AG09319 (cell line): ENCODE data around the gene MRPL12.

Source experiments
- DNase-seq: peaks from one replicate; pipeline ENCODE4 v3.0.0-alpha.2; 2010; ENCODE audit warnings: low read depth; ENCODE audit errors: extremely low read depth
- TF ChIP-seq, protein P1 (sequence below): IDR thresholded peaks from 2 replicates; pipeline ENCODE4 v1.5.1; 2011; ENCODE audit warnings: low read depth, mild to moderate bottlenecking, inconsistent platforms, low read length, moderate library complexity

The MRPL12 gene

DNA sequence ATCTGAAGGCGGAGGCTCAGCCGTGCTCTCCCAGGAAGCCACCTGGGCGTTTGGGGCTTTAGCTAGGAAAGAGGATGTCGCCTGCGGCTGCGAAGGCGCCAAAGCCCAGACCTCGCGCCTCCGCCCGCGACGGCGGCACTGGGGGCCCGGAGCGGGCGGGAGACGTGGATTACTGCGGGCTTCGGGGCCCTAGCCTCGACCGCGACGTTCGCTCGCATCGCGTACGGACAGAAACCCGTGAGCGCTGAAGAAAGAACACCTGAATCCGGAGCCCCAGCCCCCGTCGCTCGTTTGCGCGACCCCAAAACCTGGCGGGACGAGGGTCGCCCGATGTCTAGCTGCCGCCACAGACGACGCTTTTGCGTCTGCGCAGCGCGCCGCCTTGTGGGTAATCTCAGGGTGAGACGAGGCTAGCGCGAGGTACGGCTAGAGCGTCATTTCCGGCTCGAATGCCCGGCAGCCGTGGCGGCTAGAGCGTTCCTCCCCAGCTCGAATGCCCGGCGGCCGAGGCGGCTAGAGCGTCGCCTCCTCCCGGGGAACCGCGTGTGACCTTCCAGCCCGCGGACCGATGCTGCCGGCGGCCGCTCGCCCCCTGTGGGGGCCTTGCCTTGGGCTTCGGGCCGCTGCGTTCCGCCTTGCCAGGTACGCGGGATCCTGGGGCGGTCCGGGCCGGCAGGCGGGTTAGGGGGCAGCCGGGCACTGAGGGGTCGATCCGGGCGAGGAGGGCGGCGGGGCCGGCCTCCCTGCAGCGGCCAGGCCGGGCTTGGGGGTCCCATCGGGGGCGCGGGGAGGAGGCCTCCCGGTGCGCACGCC is at the start of gene MRPL12:
MRPL12 (plus strand) TSS at position 434 of the 813 bp plus-strand sequence; CDS start at position 569, 135 bp downstream.
- TF ChIP-seq, protein P1, sequence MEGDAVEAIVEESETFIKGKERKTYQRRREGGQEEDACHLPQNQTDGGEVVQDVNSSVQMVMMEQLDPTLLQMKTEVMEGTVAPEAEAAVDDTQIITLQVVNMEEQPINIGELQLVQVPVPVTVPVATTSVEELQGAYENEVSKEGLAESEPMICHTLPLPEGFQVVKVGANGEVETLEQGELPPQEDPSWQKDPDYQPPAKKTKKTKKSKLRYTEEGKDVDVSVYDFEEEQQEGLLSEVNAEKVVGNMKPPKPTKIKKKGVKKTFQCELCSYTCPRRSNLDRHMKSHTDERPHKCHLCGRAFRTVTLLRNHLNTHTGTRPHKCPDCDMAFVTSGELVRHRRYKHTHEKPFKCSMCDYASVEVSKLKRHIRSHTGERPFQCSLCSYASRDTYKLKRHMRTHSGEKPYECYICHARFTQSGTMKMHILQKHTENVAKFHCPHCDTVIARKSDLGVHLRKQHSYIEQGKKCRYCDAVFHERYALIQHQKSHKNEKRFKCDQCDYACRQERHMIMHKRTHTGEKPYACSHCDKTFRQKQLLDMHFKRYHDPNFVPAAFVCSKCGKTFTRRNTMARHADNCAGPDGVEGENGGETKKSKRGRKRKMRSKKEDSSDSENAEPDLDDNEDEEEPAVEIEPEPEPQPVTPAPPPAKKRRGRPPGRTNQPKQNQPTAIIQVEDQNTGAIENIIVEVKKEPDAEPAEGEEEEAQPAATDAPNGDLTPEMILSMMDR, result no peak
- peak; percentile 73 for DNase-seq

DNA sequence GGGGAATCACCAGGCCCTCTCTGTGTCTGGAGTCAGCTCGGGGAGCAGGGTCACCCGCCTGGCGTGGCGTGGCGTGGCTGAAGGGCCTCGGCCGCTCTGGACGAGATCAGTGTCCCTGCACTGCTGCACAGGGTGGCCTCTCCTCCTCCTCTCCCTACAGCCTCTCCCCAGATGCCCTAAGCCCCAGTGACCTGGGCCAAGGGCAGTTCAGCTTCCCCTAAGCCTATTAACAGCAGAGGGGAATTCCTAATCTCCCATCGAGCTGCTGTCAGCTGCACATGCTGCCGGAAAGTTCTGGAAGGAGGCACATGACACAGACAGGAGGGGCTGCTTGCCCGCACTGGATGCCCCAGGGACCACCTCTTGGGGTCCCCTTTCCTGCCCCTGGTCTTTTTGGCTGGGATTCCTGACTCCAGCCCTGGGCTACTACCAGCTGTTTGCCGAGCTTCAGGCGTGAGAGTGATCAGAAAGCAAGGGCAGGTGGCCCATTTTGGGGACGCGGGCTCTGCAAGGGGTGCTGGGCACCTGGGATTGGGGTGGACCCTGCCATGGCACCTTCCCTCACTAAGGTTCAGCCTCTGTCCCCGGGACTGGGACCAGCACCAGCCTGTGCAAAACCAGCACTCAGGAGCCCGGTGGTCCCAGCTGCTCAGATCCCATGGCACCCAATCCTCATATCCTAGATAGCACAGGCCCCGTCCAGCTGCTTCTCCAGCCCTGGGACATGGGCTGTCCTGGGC is 47.6 kb upstream of the MRPL12 start:
- TF ChIP-seq, protein P1, result no peak
- DNase-seq, result no peak

DNA sequence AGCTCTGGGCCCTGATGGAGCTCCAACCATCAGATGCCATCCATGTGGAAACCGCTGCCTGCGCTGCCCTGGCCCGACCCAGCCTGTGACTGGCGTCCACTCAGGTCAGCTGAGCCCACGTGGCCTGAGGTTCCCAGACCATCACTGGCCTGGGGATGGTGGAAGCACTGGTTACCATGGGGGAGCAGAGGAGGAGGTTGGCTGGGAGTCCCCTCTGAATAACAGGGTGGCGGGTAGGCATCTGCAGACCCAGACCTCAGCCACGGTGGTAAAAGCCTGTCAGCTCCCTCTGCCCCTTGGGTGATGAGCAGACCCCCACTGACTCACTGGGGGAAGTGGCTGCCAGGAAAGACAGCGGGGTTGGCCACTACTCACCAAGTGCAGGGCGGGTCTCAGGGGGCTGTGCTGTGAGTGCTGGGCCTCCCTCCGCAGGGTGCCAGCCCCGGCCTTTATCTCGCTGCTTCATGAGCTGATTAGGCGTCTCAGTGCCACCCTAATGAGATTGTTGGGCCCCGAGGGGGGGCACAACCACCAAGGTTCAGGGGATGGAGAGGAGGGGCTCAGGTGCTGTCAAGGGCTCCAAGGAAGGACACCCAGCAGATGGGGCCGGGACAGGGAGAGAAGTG is 46.9 kb upstream of the MRPL12 start, which contains the start of gene PDE6G:
PDE6G (minus strand) TSS at position 425 of the 626 bp plus-strand sequence. CDS start 3,237 bp downstream, outside the sequence.
- no peak for DNase-seq
- TF ChIP-seq, protein P1, result no peak

DNA sequence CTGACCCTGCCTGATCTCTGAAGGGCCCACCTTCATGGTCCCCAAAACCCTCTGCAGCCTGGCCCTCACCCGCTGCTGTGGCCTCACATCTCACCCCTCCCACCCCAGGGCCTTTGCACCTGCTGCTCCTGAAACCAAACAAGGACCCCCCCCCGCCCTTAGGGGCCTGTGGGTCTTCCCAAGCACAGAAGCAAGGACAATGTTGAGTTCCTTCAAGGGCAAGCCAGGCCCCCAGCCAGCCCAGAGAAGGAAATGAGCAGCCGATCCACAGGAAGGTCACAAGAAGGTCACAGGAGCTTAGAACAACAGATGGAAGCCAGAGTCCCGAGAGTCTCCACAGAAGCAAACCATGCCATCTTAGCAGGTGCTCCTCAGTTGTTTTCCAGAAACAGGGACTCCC is 46.3 kb upstream of the MRPL12 start:
- DNase-seq, result no peak
- TF ChIP-seq, protein P1, result no peak

DNA sequence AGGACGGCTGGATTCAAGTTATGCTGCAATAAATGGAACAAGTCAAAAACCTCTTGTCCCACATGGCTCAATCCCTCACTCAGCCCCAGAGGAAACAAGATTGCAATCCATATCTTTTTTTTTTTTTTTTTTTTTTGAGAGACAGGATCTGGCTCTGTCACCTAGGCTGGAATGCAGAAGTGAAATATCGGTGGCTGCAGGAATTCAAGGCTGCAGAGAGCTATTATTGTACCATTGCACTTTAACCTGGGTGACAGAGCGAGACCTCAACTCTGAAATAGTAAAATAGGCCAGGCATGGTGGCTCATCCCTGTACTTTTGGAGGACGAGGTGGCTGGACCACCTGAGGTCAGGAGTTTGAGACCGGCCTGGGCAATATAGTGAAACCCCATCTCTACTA is 44.1 kb upstream of the MRPL12 start:
- TF ChIP-seq, protein P1, result no peak
- DNase-seq, result no peak

DNA sequence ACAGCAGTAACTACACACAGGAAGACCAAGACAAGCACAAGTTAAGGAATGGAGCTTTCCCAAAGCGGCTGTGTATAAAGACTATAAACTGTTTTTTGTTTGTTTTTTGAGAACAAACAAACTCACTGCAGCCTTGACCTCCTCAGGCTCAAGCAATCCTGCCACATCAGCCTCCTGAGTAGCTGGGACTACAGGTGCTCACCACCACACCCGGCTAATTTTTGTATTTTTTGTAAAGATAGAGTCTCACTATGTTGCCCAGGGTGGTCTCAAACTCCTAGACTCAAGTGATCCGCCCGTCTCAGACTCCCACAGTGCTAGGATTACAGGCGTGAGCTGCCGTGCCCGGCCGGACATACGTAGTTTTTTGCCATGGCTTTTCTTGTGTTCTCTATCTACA is 42.7 kb upstream of the MRPL12 start:
- DNase-seq, result no peak
- TF ChIP-seq, protein P1, result no peak
